Measurements from ENCODE around the gene PCMTD2. TPM values are rescaled to one million over a fixed set of nuclear protein-coding genes. Genes with fewer than 3 reads are reported as not detected.

Gene PCMTD2
- total RNA-seq, 2 donors from 2014 or later, result 55.9 to 113 TPM

DNA sequence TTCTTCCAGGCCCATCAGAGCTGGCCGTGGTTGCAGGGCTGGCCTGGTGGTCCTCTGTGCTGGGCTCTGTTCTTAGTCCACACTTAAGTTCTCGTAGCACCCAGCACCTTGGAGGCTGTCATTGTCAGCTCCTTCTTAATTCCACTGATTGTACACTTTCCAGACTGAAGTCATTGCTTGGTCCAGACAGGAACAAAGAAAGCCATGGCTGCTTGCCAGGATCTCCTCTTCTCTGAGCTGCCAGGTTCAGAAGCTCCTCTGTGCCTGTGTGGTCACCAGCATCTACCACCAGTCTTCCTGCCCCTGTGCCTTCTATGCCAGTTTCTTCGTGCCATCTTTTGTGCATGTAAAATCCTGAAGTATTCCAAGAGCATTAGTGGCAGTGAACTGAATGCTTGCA, 39.5 kb upstream of the PCMTD2 start:
- TF ChIP-seq, protein P1, sequence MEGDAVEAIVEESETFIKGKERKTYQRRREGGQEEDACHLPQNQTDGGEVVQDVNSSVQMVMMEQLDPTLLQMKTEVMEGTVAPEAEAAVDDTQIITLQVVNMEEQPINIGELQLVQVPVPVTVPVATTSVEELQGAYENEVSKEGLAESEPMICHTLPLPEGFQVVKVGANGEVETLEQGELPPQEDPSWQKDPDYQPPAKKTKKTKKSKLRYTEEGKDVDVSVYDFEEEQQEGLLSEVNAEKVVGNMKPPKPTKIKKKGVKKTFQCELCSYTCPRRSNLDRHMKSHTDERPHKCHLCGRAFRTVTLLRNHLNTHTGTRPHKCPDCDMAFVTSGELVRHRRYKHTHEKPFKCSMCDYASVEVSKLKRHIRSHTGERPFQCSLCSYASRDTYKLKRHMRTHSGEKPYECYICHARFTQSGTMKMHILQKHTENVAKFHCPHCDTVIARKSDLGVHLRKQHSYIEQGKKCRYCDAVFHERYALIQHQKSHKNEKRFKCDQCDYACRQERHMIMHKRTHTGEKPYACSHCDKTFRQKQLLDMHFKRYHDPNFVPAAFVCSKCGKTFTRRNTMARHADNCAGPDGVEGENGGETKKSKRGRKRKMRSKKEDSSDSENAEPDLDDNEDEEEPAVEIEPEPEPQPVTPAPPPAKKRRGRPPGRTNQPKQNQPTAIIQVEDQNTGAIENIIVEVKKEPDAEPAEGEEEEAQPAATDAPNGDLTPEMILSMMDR (IDR thresholded peaks at IDR 0.05), result no peak

DNA sequence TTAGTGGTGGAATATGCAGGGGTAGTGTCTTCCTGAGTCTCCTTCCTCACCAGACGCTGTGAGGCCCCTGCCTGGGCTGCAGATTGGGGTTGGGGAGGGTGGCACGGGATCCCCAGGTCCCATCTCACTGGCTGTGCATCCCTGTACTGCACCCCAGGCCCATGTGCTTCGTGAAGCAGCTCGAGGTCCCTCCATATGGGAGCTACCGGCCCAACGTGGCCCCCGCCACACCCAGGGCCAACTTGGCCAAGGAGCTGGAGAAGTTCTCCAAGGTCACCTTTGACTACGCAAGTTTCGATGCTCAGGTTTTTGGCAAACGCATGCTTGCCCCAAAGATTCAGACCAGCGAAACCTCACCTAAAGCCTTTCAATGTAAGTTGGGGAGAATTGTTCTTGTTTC, 38.6 kb upstream of the PCMTD2 start:
- Histone ChIP-seq H3K9me3 (no peaks in the 10 kb centered on the region), H3K27ac (no peak overlapping the region), H3K27me3 (replicated peaks; ENCODE audit: insufficient read depth) (no peaks in the 10 kb centered on the region), H3K4me1 (ENCODE audit: control insufficient read depth in 1 of 2, low read depth in 2 of 2) (peaks cover 2 to 11% of the 10 kb centered on the region in 2 donors), H3K4me3 (no peak overlapping the region), H3K36me3 (no peaks in the 10 kb centered on the region)
- no peak for ATAC-seq (ENCODE audit: insufficient number of reproducible peaks, low FRiP score, low read depth)
- TF ChIP-seq, protein P1 (IDR thresholded peaks at IDR 0.05), result no peak
- no peak for DNase-seq (ENCODE audit: low spot score)

More for the DNA sequence above, 39.5 kb upstream of the PCMTD2 start:
- Histone ChIP-seq H3K36me3 (no peaks in the 10 kb centered on the region), H3K27me3 (replicated peaks; ENCODE audit: insufficient read depth) (no peaks in the 10 kb centered on the region), H3K27ac (no peak overlapping the region), H3K4me3 (no peak overlapping the region), H3K4me1 (ENCODE audit: control insufficient read depth in 1 of 2, low read depth in 2 of 2) (peaks cover 2 to 11% of the 10 kb centered on the region in 2 donors), H3K9me3 (no peaks in the 10 kb centered on the region)
- ATAC-seq (ENCODE audit: insufficient number of reproducible peaks, low FRiP score, low read depth) (no peak), DNase-seq (ENCODE audit: low spot score) (no peak)

DNA sequence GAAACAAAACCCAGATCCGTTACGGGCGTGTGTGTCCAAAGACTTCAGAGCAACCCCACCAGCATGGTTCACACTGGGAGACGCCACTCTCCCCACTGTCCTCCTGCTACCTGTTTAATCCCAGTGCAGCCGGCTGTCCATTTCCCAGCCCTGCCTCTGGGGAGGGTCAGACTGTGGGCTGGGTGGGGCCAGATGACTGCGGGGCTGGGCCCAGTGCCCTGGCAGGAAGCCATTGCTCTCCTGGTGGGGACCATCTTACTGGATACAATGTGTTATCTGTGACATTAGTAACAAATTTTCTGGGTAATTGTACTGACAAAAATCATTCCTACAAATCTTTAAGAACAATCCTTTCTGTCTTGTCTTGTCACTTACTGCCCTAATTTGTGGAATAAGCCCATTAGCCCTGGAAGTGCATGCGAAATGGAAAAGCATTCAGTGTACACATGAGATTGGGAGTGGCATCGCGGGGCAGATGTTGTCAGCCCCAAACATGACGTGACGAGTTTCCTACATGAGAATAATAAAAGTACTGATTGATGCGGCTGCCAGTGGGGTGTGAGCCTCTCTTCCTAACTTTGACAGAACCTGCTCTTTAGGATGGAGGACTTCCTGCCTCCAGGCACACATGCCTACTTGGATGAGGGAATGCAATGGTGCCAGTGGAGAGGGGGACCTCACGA, 37.9 kb upstream of the PCMTD2 start:
- H3K9me3 ChIP-seq, result no peaks in the 10 kb centered on the region
- H3K27me3 ChIP-seq (replicated peaks; ENCODE audit: insufficient read depth), result no peaks in the 10 kb centered on the region
- H3K36me3 ChIP-seq, result no peaks in the 10 kb centered on the region
- no peak overlapping the region for H3K27ac ChIP-seq
- no peak overlapping the region for H3K4me3 ChIP-seq
- ATAC-seq (ENCODE audit: insufficient number of reproducible peaks, low FRiP score, low read depth) (no peak), DNase-seq (ENCODE audit: low spot score) (no peak)
- TF ChIP-seq, protein P1 (IDR thresholded peaks at IDR 0.05), result no peak
- H3K4me1 ChIP-seq (ENCODE audit: control insufficient read depth in 1 of 2, low read depth in 2 of 2), result peaks cover 2 to 13% of the 10 kb centered on the region in 2 donors

DNA sequence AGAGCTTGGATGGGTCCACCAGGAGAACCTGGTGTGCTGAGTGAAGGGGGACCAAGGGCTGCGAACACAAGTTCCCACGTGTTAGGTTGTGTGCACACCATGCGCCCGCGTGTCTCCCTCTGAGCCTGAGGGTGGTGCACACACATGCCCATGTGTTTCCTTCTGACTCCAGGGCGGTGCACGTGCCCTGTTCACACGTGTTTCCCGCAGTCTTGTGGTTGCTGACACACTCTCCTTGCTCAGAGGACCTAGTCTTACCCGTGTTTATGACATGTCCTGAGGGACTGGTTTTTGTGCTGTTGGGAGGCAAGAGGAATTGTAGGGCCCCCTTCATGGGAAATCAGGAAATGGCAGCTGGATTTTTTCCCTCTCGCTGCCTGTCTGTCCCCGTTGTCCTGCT, 36.3 kb upstream of the PCMTD2 start:
- H3K27ac ChIP-seq, result no peak overlapping the region

DNA sequence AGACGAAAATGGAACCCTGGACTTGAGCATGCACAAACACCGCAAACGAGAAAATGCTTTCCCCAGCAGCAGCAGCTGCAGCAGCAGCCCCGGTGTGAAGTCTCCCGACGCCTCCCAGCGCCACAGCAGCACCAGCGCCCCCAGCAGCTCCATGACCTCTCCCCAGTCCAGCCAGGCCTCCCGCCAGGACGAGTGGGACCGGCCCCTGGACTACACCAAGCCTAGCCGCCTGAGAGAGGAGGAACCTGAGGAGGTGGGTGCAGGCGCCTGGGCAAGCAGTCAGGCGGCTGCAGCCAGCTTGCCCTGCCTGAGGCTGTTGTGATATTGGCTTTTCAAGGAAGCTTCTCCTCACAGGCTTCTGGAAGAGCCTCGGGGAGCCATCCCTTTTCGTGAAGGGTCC, 35.8 kb upstream of the PCMTD2 start:
- H3K4me3 ChIP-seq, result no peak overlapping the region
- H3K4me1 ChIP-seq (ENCODE audit: control insufficient read depth in 1 of 2, low read depth in 2 of 2), result peaks cover 0 to 14% of the 10 kb centered on the region in 2 donors
- TF ChIP-seq, protein P1 (IDR thresholded peaks at IDR 0.05), result no peak
- H3K27ac ChIP-seq, result no peak overlapping the region
- H3K9me3 ChIP-seq, result no peaks in the 10 kb centered on the region
- no peaks in the 10 kb centered on the region for H3K36me3 ChIP-seq
- no peak for ATAC-seq (ENCODE audit: insufficient number of reproducible peaks, low FRiP score, low read depth)
- DNase-seq (ENCODE audit: low spot score), result no peak
- H3K27me3 ChIP-seq (replicated peaks; ENCODE audit: insufficient read depth), result no peaks in the 10 kb centered on the region

More for the DNA sequence above, 36.3 kb upstream of the PCMTD2 start:
- no peak for DNase-seq (ENCODE audit: low spot score)
- Histone ChIP-seq H3K4me1 (ENCODE audit: control insufficient read depth in 1 of 2, low read depth in 2 of 2) (peaks cover 0 to 14% of the 10 kb centered on the region in 2 donors), H3K9me3 (no peaks in the 10 kb centered on the region), H3K36me3 (no peaks in the 10 kb centered on the region), H3K4me3 (no peak overlapping the region), H3K27me3 (replicated peaks; ENCODE audit: insufficient read depth) (no peaks in the 10 kb centered on the region)
- TF ChIP-seq, protein P1 (IDR thresholded peaks at IDR 0.05), result no peak
- ATAC-seq (ENCODE audit: insufficient number of reproducible peaks, low FRiP score, low read depth), result no peak
